ENCODE results near the gene PAX4. TPM values are rescaled to one million over a fixed set of nuclear protein-coding genes. Genes with fewer than 3 reads are reported as not detected.

Gene PAX4
- total RNA-seq, 2 donors from 2014 or later: 0.24 TPM; not detected in 1

- Histone ChIP-seq H3K9me3 (ENCODE audit: control insufficient read depth, low read length) (peaks cover 4% of the 10 kb centered on the region), H3K9ac (ENCODE audit: extremely low read depth, low read length, poor library complexity, severe bottlenecking) (no peak overlapping the region), H3K27me3 (ENCODE audit: control insufficient read depth, insufficient read depth, low read length, poor library complexity, severe bottlenecking) (no peaks in the 10 kb centered on the region), H3K4me3 (ENCODE audit: low read length) (no peak overlapping the region), H3K36me3 (ENCODE audit: control insufficient read depth, insufficient read depth, low read length) (no peaks in the 10 kb centered on the region), H3K4me1 (ENCODE audit: control insufficient read depth, insufficient read depth, low read length) (no peaks in the 10 kb centered on the region), H3K27ac (ENCODE audit: low read depth, low read length) (no peak overlapping the region)
- TF ChIP-seq CTCF (conservative IDR thresholded peaks at IDR 0.05): no peak
- WGBS, 2 experiments (ENCODE audit: insufficient coverage in 1 of 2, insufficient read length in 1 of 2): 86 to 100% methylated on average over 2 to 6 of the region's 6 CpGs
- Mint-ChIP-seq H3K27ac (no peak overlapping the region), H3K4me1 (no peaks in the 10 kb centered on the region), H3K9me3 (peaks cover 7% of the 10 kb centered on the region), H3K4me3 (no peak overlapping the region), H3K27me3 (ENCODE audit: insufficient read depth) (peaks cover 17% of the 10 kb centered on the region), H3K36me3 (ENCODE audit: low read depth) (no peaks in the 10 kb centered on the region)
- DNase-seq: no peak
These were observed 9.5 kb downstream of the PAX4 start for GRCh38 chr7:127608446-127608845.

- Histone ChIP-seq H3K27ac (ENCODE audit: low read depth, low read length) (no peak overlapping the region), H3K4me1 (ENCODE audit: control insufficient read depth, insufficient read depth, low read length) (no peaks in the 10 kb centered on the region), H3K36me3 (ENCODE audit: control insufficient read depth, insufficient read depth, low read length) (no peaks in the 10 kb centered on the region), H3K27me3 (ENCODE audit: control insufficient read depth, insufficient read depth, low read length, poor library complexity, severe bottlenecking) (no peaks in the 10 kb centered on the region), H3K4me3 (ENCODE audit: low read length) (no peak overlapping the region), H3K9ac (ENCODE audit: extremely low read depth, low read length, poor library complexity, severe bottlenecking) (no peak overlapping the region), H3K9me3 (ENCODE audit: control insufficient read depth, low read length) (no peaks in the 10 kb centered on the region)
- H3K4me1 Mint-ChIP-seq: peaks cover 3% of the 10 kb centered on the region
- no peak for DNase-seq
- no peak overlapping the region for H3K27ac Mint-ChIP-seq
- peaks cover 3% of the 10 kb centered on the region for H3K27me3 Mint-ChIP-seq (ENCODE audit: insufficient read depth)
- H3K9me3 Mint-ChIP-seq: no peaks in the 10 kb centered on the region
- 85 to 96% methylated on average over 2 to 3 of the region's 3 CpGs for WGBS, 2 experiments (ENCODE audit: insufficient coverage in 1 of 2, insufficient read length in 1 of 2)
- H3K4me3 Mint-ChIP-seq: no peak overlapping the region
- H3K36me3 Mint-ChIP-seq (ENCODE audit: low read depth): no peaks in the 10 kb centered on the region
- TF ChIP-seq CTCF (conservative IDR thresholded peaks at IDR 0.05): no peak
These were observed 17.1 kb downstream of the PAX4 start for GRCh38 chr7:127600885-127601284.

GRCh38 chr7:127598318-127598717, 19.6 kb downstream of the PAX4 start:
- TF ChIP-seq CTCF (conservative IDR thresholded peaks at IDR 0.05): peak; percentile 95
- H3K36me3 Mint-ChIP-seq (ENCODE audit: low read depth): no peaks in the 10 kb centered on the region
- Histone ChIP-seq H3K4me1 (ENCODE audit: control insufficient read depth, insufficient read depth, low read length) (no peaks in the 10 kb centered on the region), H3K9ac (ENCODE audit: extremely low read depth, low read length, poor library complexity, severe bottlenecking) (no peak overlapping the region), H3K27me3 (ENCODE audit: control insufficient read depth, insufficient read depth, low read length, poor library complexity, severe bottlenecking) (no peaks in the 10 kb centered on the region), H3K9me3 (ENCODE audit: control insufficient read depth, low read length) (no peaks in the 10 kb centered on the region), H3K4me3 (ENCODE audit: low read length) (no peak overlapping the region), H3K36me3 (ENCODE audit: control insufficient read depth, insufficient read depth, low read length) (no peaks in the 10 kb centered on the region), H3K27ac (ENCODE audit: low read depth, low read length) (no peak overlapping the region)
- no peak overlapping the region for H3K27ac Mint-ChIP-seq
- no peaks in the 10 kb centered on the region for H3K9me3 Mint-ChIP-seq
- peaks cover 5% of the 10 kb centered on the region for H3K27me3 Mint-ChIP-seq (ENCODE audit: insufficient read depth)
- H3K4me1 Mint-ChIP-seq: peaks cover 3% of the 10 kb centered on the region
- 55 to 62% methylated on average over 5 to 6 of the region's 6 CpGs for WGBS, 2 experiments (ENCODE audit: insufficient coverage in 1 of 2, insufficient read length in 1 of 2)
- peak; percentile 93 for DNase-seq
- H3K4me3 Mint-ChIP-seq: no peak overlapping the region
